ENCODE measurements around the gene RAB36. TPM values are rescaled to one million over a fixed set of nuclear protein-coding genes. Genes with fewer than 3 reads are reported as not detected.

Gene RAB36
- polyA plus RNA-seq, 3 donors: 0.37 to 0.78 (median 0.49) TPM

DNA sequence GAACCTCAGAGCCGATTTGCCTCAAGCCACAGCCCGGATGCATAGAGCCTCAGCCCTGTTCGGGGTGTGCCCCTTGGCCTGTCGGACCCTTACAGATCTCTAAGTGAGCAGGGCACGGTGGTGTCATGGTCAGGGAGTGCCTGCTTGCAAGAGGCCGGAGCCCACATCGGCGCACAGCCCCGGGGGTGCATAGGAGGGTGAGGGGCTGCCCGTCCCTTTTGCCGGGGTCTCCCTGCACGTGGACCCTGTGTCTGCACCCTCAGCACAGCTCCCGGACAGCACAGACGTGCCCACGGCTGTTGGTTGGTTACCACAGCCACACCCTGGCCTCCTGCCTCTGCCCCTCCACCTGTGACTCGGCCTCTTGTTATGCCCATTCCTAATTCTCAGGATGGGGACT lies 6.5 kb downstream of the RAB36 start:
- TF ChIP-seq, protein P1, sequence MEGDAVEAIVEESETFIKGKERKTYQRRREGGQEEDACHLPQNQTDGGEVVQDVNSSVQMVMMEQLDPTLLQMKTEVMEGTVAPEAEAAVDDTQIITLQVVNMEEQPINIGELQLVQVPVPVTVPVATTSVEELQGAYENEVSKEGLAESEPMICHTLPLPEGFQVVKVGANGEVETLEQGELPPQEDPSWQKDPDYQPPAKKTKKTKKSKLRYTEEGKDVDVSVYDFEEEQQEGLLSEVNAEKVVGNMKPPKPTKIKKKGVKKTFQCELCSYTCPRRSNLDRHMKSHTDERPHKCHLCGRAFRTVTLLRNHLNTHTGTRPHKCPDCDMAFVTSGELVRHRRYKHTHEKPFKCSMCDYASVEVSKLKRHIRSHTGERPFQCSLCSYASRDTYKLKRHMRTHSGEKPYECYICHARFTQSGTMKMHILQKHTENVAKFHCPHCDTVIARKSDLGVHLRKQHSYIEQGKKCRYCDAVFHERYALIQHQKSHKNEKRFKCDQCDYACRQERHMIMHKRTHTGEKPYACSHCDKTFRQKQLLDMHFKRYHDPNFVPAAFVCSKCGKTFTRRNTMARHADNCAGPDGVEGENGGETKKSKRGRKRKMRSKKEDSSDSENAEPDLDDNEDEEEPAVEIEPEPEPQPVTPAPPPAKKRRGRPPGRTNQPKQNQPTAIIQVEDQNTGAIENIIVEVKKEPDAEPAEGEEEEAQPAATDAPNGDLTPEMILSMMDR (IDR thresholded peaks at IDR 0.05): no peak
- H2AFZ ChIP-seq (ENCODE audit: insufficient read depth, low read depth, low read length, poor library complexity, severe bottlenecking): peak overlapping the region; percentile 93
- Mint-ChIP-seq H3K9me3 (peaks cover 0 to 4% (median 0%) of the 10 kb centered on the region in 7 donors), H3K4me3 (no peak overlapping the region), H3K4me1 (peaks cover 42% of the 10 kb centered on the region), H3K27me3 (ENCODE audit: low read depth in 3 of 3) (peaks cover 0 to 6% (median 0%) of the 10 kb centered on the region in 3 donors), H3K36me3 (no peaks in the 10 kb centered on the region), H3K27ac (peak overlapping the region in 3 of 7 donors; percentile 62 to 99 (median 94))
- no peak for DNase-seq
- H3K4me1 ChIP-seq (ENCODE audit: control insufficient read depth in 1 of 2, insufficient read depth in 2 of 2, low read length in 2 of 2): peaks cover 37 to 46% of the 10 kb centered on the region in 2 donors
- no peaks in the 10 kb centered on the region for H3K36me3 ChIP-seq (replicated peaks in 1 of 2; ENCODE audit: control insufficient read depth in 1 of 2, insufficient read depth in 2 of 2, low read length in 2 of 2)
- no peaks in the 10 kb centered on the region for H4K20me1 ChIP-seq (ENCODE audit: insufficient read depth, low read length)
- peak overlapping the region; percentile 69 for H3K9ac ChIP-seq (ENCODE audit: insufficient read depth, low read length, poor library complexity, severe bottlenecking)
- intact Hi-C loops (cut with micrococcal nuclease): no loop called here
- 96% methylated on average over 11 of the region's 16 CpGs for WGBS (ENCODE audit: insufficient coverage)
- H3K79me2 ChIP-seq (ENCODE audit: insufficient read depth, low read length): no peaks in the 10 kb centered on the region
- H3K27me3 ChIP-seq (ENCODE audit: control insufficient read depth in 2 of 2, insufficient read depth in 2 of 2, low read length in 2 of 2): no peaks in the 10 kb centered on the region
- no peak overlapping the region for H3K27ac ChIP-seq (ENCODE audit: low read depth in 1 of 2, low read length in 2 of 2)
- no peak overlapping the region for H3K4me2 ChIP-seq (replicated peaks; ENCODE audit: extremely low read depth, low read length, poor library complexity, severe bottlenecking)
- H3K4me3 ChIP-seq (replicated peaks in 1 of 3; ENCODE audit: low read depth in 2 of 3, low read length in 3 of 3): no peak overlapping the region
- H3K9me3 ChIP-seq (replicated peaks in 1 of 2; ENCODE audit: control insufficient read depth in 1 of 2, insufficient read depth in 1 of 2, low read length in 2 of 2): no peaks in the 10 kb centered on the region

DNA sequence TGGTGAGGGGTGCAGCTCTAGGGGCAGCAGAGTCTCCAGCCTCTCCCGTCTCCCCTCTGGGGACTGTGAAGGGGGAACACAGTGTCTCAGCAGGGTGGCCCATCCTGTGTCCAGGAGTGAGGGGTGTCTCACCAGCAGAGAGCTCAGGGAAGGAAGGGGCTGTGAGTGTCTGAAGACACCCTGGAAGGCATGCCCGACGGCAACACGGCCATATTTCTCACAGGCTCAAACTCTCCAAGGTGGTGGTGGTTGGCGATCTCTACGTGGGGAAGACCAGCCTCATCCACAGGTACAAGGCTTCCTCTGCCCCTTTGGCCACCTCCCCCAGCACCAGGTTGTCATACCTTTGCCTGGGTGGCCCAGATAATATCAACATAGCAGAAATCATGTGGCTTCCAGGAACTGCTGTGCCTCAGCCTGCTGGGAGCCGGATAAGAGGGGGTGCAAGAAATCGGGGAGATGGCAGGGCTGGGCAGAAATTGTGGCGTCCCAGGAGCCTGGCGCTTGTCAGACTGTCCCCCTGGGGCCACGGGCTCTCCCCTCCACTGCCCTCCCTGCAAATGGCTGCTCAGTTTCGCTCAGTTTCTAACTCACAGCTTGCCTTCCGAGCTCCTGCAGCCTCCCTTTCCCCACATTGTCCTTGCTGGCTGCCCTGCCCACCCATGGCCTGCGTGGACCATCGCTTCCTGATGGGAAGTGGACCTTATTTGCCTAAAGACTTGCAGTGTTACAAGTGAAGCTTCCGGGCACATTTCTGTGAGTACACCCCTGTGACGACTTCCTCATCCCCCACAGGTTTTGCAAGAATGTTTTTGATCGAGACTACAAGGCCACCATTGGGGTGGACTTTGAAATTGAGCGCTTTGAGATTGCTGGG lies 7.2 kb downstream of the RAB36 start:
- Mint-ChIP-seq H3K36me3 (no peaks in the 10 kb centered on the region), H3K27me3 (ENCODE audit: low read depth in 3 of 3) (peaks cover 0 to 6% (median 2%) of the 10 kb centered on the region in 3 donors), H3K27ac (peak overlapping the region; percentile 94 to 99 (median 98)), H3K4me3 (peak overlapping the region; percentile 65 to 87), H3K4me1 (peaks cover 45% of the 10 kb centered on the region), H3K9me3 (peaks cover 0 to 4% (median 0%) of the 10 kb centered on the region in 7 donors)
- Histone ChIP-seq H3K4me3 (replicated peaks in 1 of 3; ENCODE audit: low read depth in 2 of 3, low read length in 3 of 3) (peak overlapping the region in 2 of 3 experiments; percentile 12 to 60), H3K4me1 (ENCODE audit: control insufficient read depth in 1 of 2, insufficient read depth in 2 of 2, low read length in 2 of 2) (peaks cover 40 to 52% of the 10 kb centered on the region in 2 donors), H2AFZ (ENCODE audit: insufficient read depth, low read depth, low read length, poor library complexity, severe bottlenecking) (peak overlapping the region; percentile 93), H3K9ac (ENCODE audit: insufficient read depth, low read length, poor library complexity, severe bottlenecking) (peak overlapping the region; percentile 69), H3K27me3 (ENCODE audit: control insufficient read depth in 2 of 2, insufficient read depth in 2 of 2, low read length in 2 of 2) (no peaks in the 10 kb centered on the region), H3K9me3 (replicated peaks in 1 of 2; ENCODE audit: control insufficient read depth in 1 of 2, insufficient read depth in 1 of 2, low read length in 2 of 2) (no peaks in the 10 kb centered on the region), H3K79me2 (ENCODE audit: insufficient read depth, low read length) (no peaks in the 10 kb centered on the region), H3K36me3 (replicated peaks in 1 of 2; ENCODE audit: control insufficient read depth in 1 of 2, insufficient read depth in 2 of 2, low read length in 2 of 2) (no peaks in the 10 kb centered on the region), H4K20me1 (ENCODE audit: insufficient read depth, low read length) (no peaks in the 10 kb centered on the region), H3K27ac (ENCODE audit: low read depth in 1 of 2, low read length in 2 of 2) (peak overlapping the region; percentile 97 to 98), H3K4me2 (replicated peaks; ENCODE audit: extremely low read depth, low read length, poor library complexity, severe bottlenecking) (peak overlapping the region; percentile 50)
- TF ChIP-seq, protein P1 (IDR thresholded peaks at IDR 0.05): no peak
- intact Hi-C loops (cut with micrococcal nuclease): no loop called here
- 51% methylated on average over 12 of the region's 19 CpGs for WGBS (ENCODE audit: insufficient coverage)
- DNase-seq: peak; percentile 73 to 80 (median 74)
